ENCODE data around the gene ABHD1. TPM values are rescaled to one million over a fixed set of nuclear protein-coding genes. Genes with fewer than 3 reads are reported as not detected.

ABHD1 gene
- total RNA-seq, 3 donors from 2014 or later (not counting 1 experiment from before 2014, with no cell fraction given), result 0.88 to 2.4 (median 1.2) TPM

DNA sequence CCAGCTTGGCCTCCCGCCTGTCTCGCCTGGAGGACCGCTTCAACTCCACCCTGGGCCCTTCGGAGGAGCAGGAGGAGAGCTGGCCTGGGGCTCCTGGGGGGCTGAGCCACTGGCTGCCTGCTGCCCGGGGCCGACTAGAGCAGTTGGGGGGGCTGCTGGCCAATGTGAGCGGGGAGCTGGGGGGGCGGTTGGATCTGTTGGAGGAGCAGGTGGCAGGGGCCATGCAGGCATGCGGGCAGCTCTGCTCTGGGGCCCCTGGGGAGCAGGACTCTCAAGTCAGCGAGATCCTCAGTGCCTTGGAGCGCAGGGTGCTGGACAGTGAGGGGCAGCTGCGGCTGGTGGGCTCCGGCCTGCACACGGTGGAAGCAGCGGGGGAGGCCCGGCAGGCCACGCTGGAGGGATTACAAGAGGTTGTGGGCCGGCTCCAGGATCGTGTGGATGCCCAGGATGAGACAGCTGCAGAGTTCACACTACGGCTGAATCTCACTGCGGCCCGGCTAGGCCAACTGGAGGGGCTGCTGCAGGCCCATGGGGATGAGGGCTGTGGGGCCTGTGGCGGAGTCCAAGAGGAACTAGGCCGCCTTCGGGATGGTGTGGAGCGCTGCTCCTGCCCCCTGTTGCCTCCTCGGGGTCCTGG lies 40.7 kb upstream of the ABHD1 start:
- H3K4me1 Mint-ChIP-seq, result peaks cover 29 to 45% of the 10 kb centered on the region in 2 donors
- 97% methylated on average over 27 of the region's 27 CpGs for WGBS (ENCODE audit: insufficient coverage)
- H3K27ac Mint-ChIP-seq, result no peak overlapping the region
- H3K4me3 Mint-ChIP-seq, result no peak overlapping the region
- H3K4me3 ChIP-seq (ENCODE audit: low read length), result no peak overlapping the region
- H3K27ac ChIP-seq (ENCODE audit: low read length), result no peak overlapping the region
- peaks cover 45% of the 10 kb centered on the region for H3K4me1 ChIP-seq (ENCODE audit: control insufficient read depth, insufficient read depth, low read length)
- no peak for DNase-seq
- TF ChIP-seq, protein P1, sequence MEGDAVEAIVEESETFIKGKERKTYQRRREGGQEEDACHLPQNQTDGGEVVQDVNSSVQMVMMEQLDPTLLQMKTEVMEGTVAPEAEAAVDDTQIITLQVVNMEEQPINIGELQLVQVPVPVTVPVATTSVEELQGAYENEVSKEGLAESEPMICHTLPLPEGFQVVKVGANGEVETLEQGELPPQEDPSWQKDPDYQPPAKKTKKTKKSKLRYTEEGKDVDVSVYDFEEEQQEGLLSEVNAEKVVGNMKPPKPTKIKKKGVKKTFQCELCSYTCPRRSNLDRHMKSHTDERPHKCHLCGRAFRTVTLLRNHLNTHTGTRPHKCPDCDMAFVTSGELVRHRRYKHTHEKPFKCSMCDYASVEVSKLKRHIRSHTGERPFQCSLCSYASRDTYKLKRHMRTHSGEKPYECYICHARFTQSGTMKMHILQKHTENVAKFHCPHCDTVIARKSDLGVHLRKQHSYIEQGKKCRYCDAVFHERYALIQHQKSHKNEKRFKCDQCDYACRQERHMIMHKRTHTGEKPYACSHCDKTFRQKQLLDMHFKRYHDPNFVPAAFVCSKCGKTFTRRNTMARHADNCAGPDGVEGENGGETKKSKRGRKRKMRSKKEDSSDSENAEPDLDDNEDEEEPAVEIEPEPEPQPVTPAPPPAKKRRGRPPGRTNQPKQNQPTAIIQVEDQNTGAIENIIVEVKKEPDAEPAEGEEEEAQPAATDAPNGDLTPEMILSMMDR (IDR thresholded peaks at IDR 0.05), result no peak
- H3K36me3 ChIP-seq (ENCODE audit: control insufficient read depth, insufficient read depth, low read length), result no peaks in the 10 kb centered on the region
- intact Hi-C loops (cut with micrococcal nuclease), result loop anchor here (10.0 kb wide), 1 partner anchor 52 kb away; the partner anchor contains the start of genes PREB and PRR30
- H3K9me3 ChIP-seq (ENCODE audit: control insufficient read depth, insufficient read depth, low read length), result no peaks in the 10 kb centered on the region
- H3K9me3 Mint-ChIP-seq, result no peaks in the 10 kb centered on the region
- no peaks in the 10 kb centered on the region for H3K27me3 ChIP-seq (ENCODE audit: control insufficient read depth, insufficient read depth, low read length)
- ATAC-seq, result no peak
- H3K36me3 Mint-ChIP-seq, result no peaks in the 10 kb centered on the region
- H3K27me3 Mint-ChIP-seq (ENCODE audit: low read depth in 2 of 2), result no peaks in the 10 kb centered on the region

DNA sequence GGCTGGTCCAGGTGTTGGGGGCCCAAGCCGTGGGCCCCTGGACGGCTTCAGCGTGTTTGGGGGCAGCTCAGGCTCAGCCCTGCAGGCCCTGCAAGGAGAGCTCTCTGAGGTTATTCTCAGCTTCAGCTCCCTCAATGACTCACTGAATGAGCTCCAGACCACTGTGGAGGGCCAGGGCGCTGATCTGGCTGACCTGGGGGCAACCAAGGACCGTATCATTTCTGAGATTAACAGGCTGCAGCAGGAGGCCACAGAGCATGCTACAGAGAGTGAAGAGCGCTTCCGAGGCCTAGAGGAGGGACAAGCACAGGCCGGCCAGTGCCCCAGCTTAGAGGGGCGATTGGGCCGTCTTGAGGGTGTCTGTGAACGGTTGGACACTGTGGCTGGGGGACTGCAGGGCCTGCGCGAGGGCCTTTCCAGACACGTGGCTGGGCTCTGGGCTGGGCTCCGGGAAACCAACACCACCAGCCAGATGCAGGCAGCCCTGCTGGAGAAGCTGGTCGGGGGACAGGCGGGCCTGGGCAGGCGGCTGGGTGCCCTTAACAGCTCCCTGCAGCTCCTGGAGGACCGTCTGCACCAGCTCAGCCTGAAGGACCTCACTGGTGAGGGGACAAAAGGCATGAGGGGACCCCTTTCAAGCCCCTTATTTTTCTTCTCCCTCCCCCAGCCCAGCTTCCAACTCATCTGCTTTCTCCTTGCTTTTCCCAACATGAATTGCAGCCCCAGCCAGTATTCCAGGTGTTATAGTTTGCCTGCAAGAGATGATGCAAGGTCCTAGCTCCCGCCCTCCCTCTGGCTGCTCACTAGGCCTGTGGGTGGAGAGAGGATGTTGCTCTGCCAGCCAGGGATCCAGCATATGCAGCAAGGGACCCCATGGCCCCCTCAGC lies 40.0 kb upstream of the ABHD1 start:
- no peak overlapping the region for H3K4me3 ChIP-seq (ENCODE audit: low read length)
- intact Hi-C loops (cut with micrococcal nuclease), result loop anchor here (10.0 kb wide), 1 partner anchor 51 kb away; the partner anchor contains the start of genes PREB and PRR30
- H3K27me3 Mint-ChIP-seq (ENCODE audit: low read depth in 2 of 2), result no peaks in the 10 kb centered on the region
- no peak overlapping the region for H3K27ac Mint-ChIP-seq
- peak overlapping the region; percentile 17 for H3K4me3 Mint-ChIP-seq
- H3K9me3 ChIP-seq (ENCODE audit: control insufficient read depth, insufficient read depth, low read length), result no peaks in the 10 kb centered on the region
- peaks cover 45% of the 10 kb centered on the region for H3K4me1 ChIP-seq (ENCODE audit: control insufficient read depth, insufficient read depth, low read length)
- peaks cover 29 to 43% of the 10 kb centered on the region in 2 donors for H3K4me1 Mint-ChIP-seq
- ATAC-seq (no peak), DNase-seq (no peak)
- TF ChIP-seq, protein P1 (IDR thresholded peaks at IDR 0.05), result no peak
- H3K36me3 Mint-ChIP-seq, result no peaks in the 10 kb centered on the region
- no peak overlapping the region for H3K27ac ChIP-seq (ENCODE audit: low read length)
- 98% methylated on average over 20 of the region's 20 CpGs for WGBS (ENCODE audit: insufficient coverage)
- H3K9me3 Mint-ChIP-seq, result no peaks in the 10 kb centered on the region
- H3K36me3 ChIP-seq (ENCODE audit: control insufficient read depth, insufficient read depth, low read length), result no peaks in the 10 kb centered on the region
- no peaks in the 10 kb centered on the region for H3K27me3 ChIP-seq (ENCODE audit: control insufficient read depth, insufficient read depth, low read length)

DNA sequence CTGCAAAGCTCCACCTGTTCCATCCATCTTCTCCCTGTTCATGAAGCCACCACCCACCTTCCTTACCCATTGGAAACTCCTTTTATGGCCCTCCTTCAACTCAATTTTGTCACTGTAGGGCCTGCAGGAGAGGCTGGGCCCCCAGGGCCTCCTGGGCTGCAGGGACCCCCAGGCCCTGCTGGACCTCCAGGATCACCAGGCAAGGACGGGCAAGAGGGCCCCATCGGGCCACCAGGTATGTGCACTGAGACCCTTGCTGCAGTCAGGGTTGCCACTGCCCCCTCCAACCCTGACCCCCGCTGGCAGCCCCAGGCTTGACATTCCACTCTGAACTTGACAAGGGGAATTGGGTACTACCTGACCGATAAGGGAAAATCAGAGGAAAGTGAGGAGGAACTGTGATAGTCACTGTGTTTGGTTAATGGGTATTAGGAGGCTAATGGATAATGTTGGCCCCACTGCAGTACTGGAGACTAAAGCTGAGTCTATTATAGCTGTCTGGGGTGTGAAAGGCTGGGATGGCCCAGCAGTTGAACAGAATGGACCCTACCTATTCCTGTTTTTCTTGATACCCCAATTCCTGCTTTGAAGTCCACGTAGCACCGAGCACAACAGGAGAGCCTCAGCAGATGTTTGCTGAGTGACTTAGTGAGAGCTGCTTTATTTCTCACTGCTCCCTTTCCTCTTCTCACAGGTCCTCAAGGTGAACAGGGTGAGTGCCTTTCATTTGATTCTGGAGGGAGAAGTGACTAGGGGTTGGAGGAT lies 39.1 kb upstream of the ABHD1 start:
- H3K9me3 Mint-ChIP-seq, result no peaks in the 10 kb centered on the region
- H3K4me3 Mint-ChIP-seq, result peak overlapping the region; percentile 21
- H3K27ac ChIP-seq (ENCODE audit: low read length), result no peak overlapping the region
- H3K9me3 ChIP-seq (ENCODE audit: control insufficient read depth, insufficient read depth, low read length), result no peaks in the 10 kb centered on the region
- intact Hi-C loops (cut with micrococcal nuclease), result loop anchor here (5.0 to 10.0 kb wide), 2 partner anchors 50 to 128 kb away; partner anchors contain the start of genes ATRAID, PREB, PRR30 and SLC5A6
- no peaks in the 10 kb centered on the region for H3K36me3 Mint-ChIP-seq
- WGBS (ENCODE audit: insufficient coverage), result 88% methylated on average over 6 of the region's 6 CpGs
- peaks cover 43% of the 10 kb centered on the region for H3K4me1 ChIP-seq (ENCODE audit: control insufficient read depth, insufficient read depth, low read length)
- peaks cover 29 to 43% of the 10 kb centered on the region in 2 donors for H3K4me1 Mint-ChIP-seq
- no peaks in the 10 kb centered on the region for H3K27me3 ChIP-seq (ENCODE audit: control insufficient read depth, insufficient read depth, low read length)
- no peak for ATAC-seq
- no peaks in the 10 kb centered on the region for H3K36me3 ChIP-seq (ENCODE audit: control insufficient read depth, insufficient read depth, low read length)
- no peak for DNase-seq
- no peak overlapping the region for H3K27ac Mint-ChIP-seq
- no peaks in the 10 kb centered on the region for H3K27me3 Mint-ChIP-seq (ENCODE audit: low read depth in 2 of 2)
- TF ChIP-seq, protein P1 (IDR thresholded peaks at IDR 0.05), result no peak
- H3K4me3 ChIP-seq (ENCODE audit: low read length), result no peak overlapping the region
